ENCODE measurements around the gene DIPK2A.
A peak's percentile ranks its signal among the peaks of the same experiment; 100 is the strongest.

The DIPK2A gene

GRCh38 chr3:143975554-143976152, 4.0 kb downstream of the DIPK2A start:
- TF ChIP-seq POLR2A (IDR thresholded peaks at IDR 0.05; ENCODE audit: low read depth, low read length) (no peak), TAF1 (IDR thresholded peaks at IDR 0.05; ENCODE audit: borderline replicate concordance, low read depth, low read length) (no peak), POLR2AphosphoS5 (IDR thresholded peaks at IDR 0.05; ENCODE audit: low read depth, low read length) (no peak)
- FAIRE-seq (peak; percentile 40), DNase-seq (ENCODE audit: insufficient read length) (no peak)

GRCh38 chr3:143977341-143978262, 6.0 kb downstream of the DIPK2A start:
- FAIRE-seq = peak; percentile 79
- no peak for TF ChIP-seq TAF1 (IDR thresholded peaks at IDR 0.05; ENCODE audit: borderline replicate concordance, low read depth, low read length)
- TF ChIP-seq POLR2A (IDR thresholded peaks at IDR 0.05; ENCODE audit: low read depth, low read length) = no peak
- TF ChIP-seq POLR2AphosphoS5 (IDR thresholded peaks at IDR 0.05; ENCODE audit: low read depth, low read length) = no peak

GRCh38 chr3:143978263-143978631, 6.6 kb downstream of the DIPK2A start:
- FAIRE-seq (no peak), DNase-seq (ENCODE audit: insufficient read length) (no peak)
- no peak for TF ChIP-seq POLR2A (IDR thresholded peaks at IDR 0.05; ENCODE audit: low read depth, low read length)
- TF ChIP-seq TAF1 (IDR thresholded peaks at IDR 0.05; ENCODE audit: borderline replicate concordance, low read depth, low read length) = no peak
- TF ChIP-seq POLR2AphosphoS5 (IDR thresholded peaks at IDR 0.05; ENCODE audit: low read depth, low read length) = no peak

More at GRCh38 chr3:143977341-143978262, 6.0 kb downstream of the DIPK2A start:
- no peak for DNase-seq (ENCODE audit: insufficient read length)

GRCh38 chr3:143979041-143979440, 7.4 kb downstream of the DIPK2A start:
- DNase-seq (ENCODE audit: insufficient read length) (no peak), FAIRE-seq (no peak)
- TF ChIP-seq POLR2AphosphoS5 (IDR thresholded peaks at IDR 0.05; ENCODE audit: low read depth, low read length) = no peak

GRCh38 chr3:143979813-143980212, 8.2 kb downstream of the DIPK2A start:
- TF ChIP-seq TAF1 (IDR thresholded peaks at IDR 0.05; ENCODE audit: borderline replicate concordance, low read depth, low read length) (no peak), POLR2AphosphoS5 (IDR thresholded peaks at IDR 0.05; ENCODE audit: low read depth, low read length) (no peak), POLR2A (IDR thresholded peaks at IDR 0.05; ENCODE audit: low read depth, low read length) (no peak)
- FAIRE-seq = no peak
- DNase-seq (ENCODE audit: insufficient read length) = no peak

- DNase-seq (ENCODE audit: insufficient read length) (no peak), FAIRE-seq (no peak)
- TF ChIP-seq POLR2AphosphoS5 (IDR thresholded peaks at IDR 0.05; ENCODE audit: low read depth, low read length) (no peak), TAF1 (IDR thresholded peaks at IDR 0.05; ENCODE audit: borderline replicate concordance, low read depth, low read length) (no peak), POLR2A (IDR thresholded peaks at IDR 0.05; ENCODE audit: low read depth, low read length) (no peak)
Measured at GRCh38 chr3:143988306-143988705, 16.7 kb downstream of the DIPK2A start.

- no peak for DNase-seq (ENCODE audit: insufficient read length)
- TF ChIP-seq TAF1 (IDR thresholded peaks at IDR 0.05; ENCODE audit: borderline replicate concordance, low read depth, low read length) (no peak), POLR2AphosphoS5 (IDR thresholded peaks at IDR 0.05; ENCODE audit: low read depth, low read length) (no peak), POLR2A (IDR thresholded peaks at IDR 0.05; ENCODE audit: low read depth, low read length) (no peak)
- FAIRE-seq = no peak
Measured at GRCh38 chr3:143989461-143989860, 17.8 kb downstream of the DIPK2A start.

GRCh38 chr3:143991713-143992112, 20.1 kb downstream of the DIPK2A start:
- FAIRE-seq (no peak), DNase-seq (ENCODE audit: insufficient read length) (no peak)
- TF ChIP-seq POLR2A (IDR thresholded peaks at IDR 0.05; ENCODE audit: low read depth, low read length) = no peak
- no peak for TF ChIP-seq POLR2AphosphoS5 (IDR thresholded peaks at IDR 0.05; ENCODE audit: low read depth, low read length)
- no peak for TF ChIP-seq TAF1 (IDR thresholded peaks at IDR 0.05; ENCODE audit: borderline replicate concordance, low read depth, low read length)

- DNase-seq (ENCODE audit: insufficient read length) = no peak
- FAIRE-seq = no peak
- no peak for TF ChIP-seq POLR2AphosphoS5 (IDR thresholded peaks at IDR 0.05; ENCODE audit: low read depth, low read length)
- no peak for TF ChIP-seq TAF1 (IDR thresholded peaks at IDR 0.05; ENCODE audit: borderline replicate concordance, low read depth, low read length)
- no peak for TF ChIP-seq POLR2A (IDR thresholded peaks at IDR 0.05; ENCODE audit: low read depth, low read length)
Measured at GRCh38 chr3:143998266-143998665, 26.6 kb downstream of the DIPK2A start.

- no peak for TF ChIP-seq POLR2A (IDR thresholded peaks at IDR 0.05; ENCODE audit: low read depth, low read length)
- TF ChIP-seq TAF1 (IDR thresholded peaks at IDR 0.05; ENCODE audit: borderline replicate concordance, low read depth, low read length) = no peak
- TF ChIP-seq POLR2AphosphoS5 (IDR thresholded peaks at IDR 0.05; ENCODE audit: low read depth, low read length) = no peak
- no peak for FAIRE-seq
- no peak for DNase-seq (ENCODE audit: insufficient read length)
Measured at GRCh38 chr3:144003051-144003450, 31.4 kb downstream of the DIPK2A start.

GRCh38 chr3:144010371-144010770, 38.7 kb downstream of the DIPK2A start:
- TF ChIP-seq POLR2AphosphoS5 (IDR thresholded peaks at IDR 0.05; ENCODE audit: low read depth, low read length) (no peak), POLR2A (IDR thresholded peaks at IDR 0.05; ENCODE audit: low read depth, low read length) (no peak), TAF1 (IDR thresholded peaks at IDR 0.05; ENCODE audit: borderline replicate concordance, low read depth, low read length) (no peak)
- FAIRE-seq (no peak), DNase-seq (ENCODE audit: insufficient read length) (no peak)

Data from GM12892 (cell line).